ENCODE measurements around the gene ADH5. TPM values are rescaled to one million over a fixed set of nuclear protein-coding genes. Genes with fewer than 3 reads are reported as not detected.

Gene ADH5
- 100 to 1,000 TPM in 2 of 4 donors, 10 to 100 TPM in 2; 24.8 to 183 (median 110) TPM for total RNA-seq

DNA sequence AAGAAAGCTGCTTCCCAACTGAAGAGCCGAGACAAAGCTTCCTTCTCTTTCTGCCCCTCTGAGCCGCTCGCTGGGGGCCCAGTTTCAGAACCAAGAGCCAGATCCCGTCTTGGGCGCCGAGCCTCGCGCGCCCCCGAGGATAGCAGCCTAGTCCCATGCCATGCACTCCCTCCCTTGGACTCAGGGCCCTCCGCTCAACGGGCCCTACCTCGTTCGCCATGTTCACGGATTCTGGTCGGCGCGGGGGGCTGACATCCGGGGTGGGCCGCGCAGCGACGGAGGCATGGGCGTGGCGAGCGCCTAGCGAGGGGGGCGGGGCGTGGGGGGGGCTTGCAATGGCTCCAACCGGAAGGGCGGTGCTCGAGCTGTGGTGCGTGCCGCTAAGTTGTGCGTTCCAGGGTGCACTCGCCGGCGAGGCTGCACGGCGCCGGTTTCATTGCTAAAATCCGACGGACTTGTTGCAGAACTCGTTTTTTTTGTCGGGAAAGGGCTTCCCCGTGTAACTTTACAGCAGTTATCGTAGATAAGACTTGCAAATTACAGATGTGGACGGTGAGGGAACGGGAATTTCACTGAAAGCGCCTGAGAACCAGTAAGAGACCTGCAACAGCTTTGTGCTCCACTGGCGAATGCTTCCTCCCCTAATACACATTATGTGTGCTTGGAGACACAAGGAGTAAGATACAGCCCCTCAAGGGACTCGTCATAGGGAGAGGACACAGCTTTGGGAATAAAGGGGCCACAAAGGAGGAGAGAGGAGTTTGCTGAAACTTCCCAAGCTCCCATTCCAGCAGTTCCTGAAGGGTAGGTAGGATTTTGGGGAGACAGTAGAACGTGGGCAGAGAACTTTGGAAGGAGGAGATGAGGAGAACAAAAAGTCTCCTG, at the start of gene ADH5:
TSS of gene ADH5 (minus strand) at position 308 of the 885 bp plus-strand sequence. CDS start at position 220, 88 bp downstream.
- Histone ChIP-seq H3K9me3 (no peaks in the 10 kb centered on the region), H3K36me3 (peaks cover 6 to 21% (median 9%) of the 10 kb centered on the region in 3 donors), H3K27ac (peak within 1 kb of the TSS; percentile 90 to 98 (median 95)), H3K27me3 (no peaks in the 10 kb centered on the region), H3K4me1 (peaks cover 4 to 81% (median 20%) of the 10 kb centered on the region in 3 donors), H3K4me3 (peak within 1 kb of the TSS; percentile 52 to 88 (median 80))
- WGBS, 2 donors, result 0 to 2% methylated on average over 12 to 14 of the region's 53 CpGs
- intact Hi-C loops (cut with DNase I), result no loop called here
- DNase-seq, result peak; percentile 60
- TF ChIP-seq, protein P1, sequence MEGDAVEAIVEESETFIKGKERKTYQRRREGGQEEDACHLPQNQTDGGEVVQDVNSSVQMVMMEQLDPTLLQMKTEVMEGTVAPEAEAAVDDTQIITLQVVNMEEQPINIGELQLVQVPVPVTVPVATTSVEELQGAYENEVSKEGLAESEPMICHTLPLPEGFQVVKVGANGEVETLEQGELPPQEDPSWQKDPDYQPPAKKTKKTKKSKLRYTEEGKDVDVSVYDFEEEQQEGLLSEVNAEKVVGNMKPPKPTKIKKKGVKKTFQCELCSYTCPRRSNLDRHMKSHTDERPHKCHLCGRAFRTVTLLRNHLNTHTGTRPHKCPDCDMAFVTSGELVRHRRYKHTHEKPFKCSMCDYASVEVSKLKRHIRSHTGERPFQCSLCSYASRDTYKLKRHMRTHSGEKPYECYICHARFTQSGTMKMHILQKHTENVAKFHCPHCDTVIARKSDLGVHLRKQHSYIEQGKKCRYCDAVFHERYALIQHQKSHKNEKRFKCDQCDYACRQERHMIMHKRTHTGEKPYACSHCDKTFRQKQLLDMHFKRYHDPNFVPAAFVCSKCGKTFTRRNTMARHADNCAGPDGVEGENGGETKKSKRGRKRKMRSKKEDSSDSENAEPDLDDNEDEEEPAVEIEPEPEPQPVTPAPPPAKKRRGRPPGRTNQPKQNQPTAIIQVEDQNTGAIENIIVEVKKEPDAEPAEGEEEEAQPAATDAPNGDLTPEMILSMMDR (IDR thresholded peaks at IDR 0.05), result no peak
- TF ChIP-seq POLR2A (IDR thresholded peaks at IDR 0.05), result peak in 2 of 4 donors; percentile 90 to 94

DNA sequence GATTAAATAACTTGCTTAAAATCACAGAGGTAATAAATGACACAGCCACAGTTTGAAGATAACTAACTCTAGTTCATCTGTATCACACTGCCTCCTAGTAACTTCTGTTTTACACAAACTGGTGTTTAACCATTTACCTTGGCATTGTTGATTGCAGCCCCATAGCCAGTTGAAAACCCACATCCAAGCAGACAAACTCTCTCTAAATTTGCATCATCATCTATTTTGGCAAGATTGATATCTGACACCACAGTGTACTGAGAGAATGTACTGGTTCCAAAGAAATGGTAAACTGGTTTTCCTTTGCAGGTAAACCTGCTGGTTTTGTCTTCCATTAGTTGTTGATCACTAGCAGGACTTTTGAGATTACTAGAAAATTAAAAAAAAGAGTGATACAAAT, 47.7 kb upstream of the ADH5 start:
- Histone ChIP-seq H3K9me3 (no peaks in the 10 kb centered on the region), H3K4me1 (no peaks in the 10 kb centered on the region), H3K4me3 (no peak overlapping the region), H3K27ac (no peak overlapping the region), H3K36me3 (no peaks in the 10 kb centered on the region), H3K27me3 (no peaks in the 10 kb centered on the region)
- TF ChIP-seq, protein P1 (IDR thresholded peaks at IDR 0.05), result no peak
- intact Hi-C loops (cut with DNase I), result no loop called here
- no peak for DNase-seq

DNA sequence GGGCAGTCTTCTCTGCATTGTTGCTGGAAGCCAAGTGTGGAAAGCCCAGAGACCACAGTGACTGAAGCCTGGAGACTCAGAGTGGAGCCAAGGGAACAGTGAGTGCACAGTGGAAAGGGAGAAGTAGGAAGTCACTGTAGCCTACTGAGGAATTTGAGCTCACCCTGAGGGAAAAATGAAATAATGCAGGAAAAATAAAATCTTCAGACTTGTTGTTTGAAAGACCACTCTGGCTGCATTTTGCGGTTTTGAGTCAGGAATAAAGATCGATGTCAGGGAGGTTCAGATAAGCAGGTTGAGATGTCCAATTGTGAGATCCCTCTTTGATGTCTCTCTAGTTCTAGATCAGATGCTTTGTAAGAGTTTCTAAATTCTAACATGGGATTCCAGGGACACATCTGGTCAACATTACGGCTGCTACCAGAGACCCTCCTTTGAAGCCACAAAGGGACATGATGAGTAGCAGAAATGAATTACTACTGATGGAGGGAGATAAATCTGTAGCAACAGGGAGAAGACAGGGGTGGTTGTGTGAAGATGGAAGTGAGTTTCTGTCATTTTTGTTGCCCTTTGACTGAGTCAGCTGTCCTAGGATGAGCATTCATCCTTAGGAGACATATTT, 47.1 kb upstream of the ADH5 start:
- intact Hi-C loops (cut with DNase I), result no loop called here

DNA sequence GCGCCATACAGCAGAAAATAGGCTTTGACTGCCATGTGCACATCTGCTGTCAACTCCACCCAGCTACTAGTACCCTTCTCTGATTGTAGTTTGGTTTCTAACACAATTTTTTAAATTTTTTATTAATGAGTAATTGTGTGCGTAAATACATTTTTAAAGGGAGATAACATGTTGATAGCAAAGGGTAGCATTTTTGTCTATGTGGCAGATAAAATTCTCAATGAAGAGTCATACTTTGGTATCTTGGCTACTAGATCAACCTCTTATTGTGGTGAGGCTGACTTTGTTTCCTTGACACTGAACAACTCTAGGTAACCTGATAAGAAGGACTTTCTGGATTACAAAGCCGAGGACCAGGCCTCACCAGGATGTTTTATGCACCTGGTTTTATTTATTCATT, 46.0 kb upstream of the ADH5 start:
- Histone ChIP-seq H3K27ac (no peak overlapping the region), H3K4me3 (no peak overlapping the region), H3K4me1 (no peaks in the 10 kb centered on the region), H3K27me3 (no peaks in the 10 kb centered on the region), H3K36me3 (no peaks in the 10 kb centered on the region), H3K9me3 (no peaks in the 10 kb centered on the region)
- DNase-seq, result no peak
- TF ChIP-seq, protein P1 (IDR thresholded peaks at IDR 0.05), result no peak
- TF ChIP-seq POLR2A (IDR thresholded peaks at IDR 0.05), result no peak
- WGBS, 2 donors, result 97 to 99% methylated on average over 3 of the region's 3 CpGs
- intact Hi-C loops (cut with DNase I), result no loop called here

More for the DNA sequence above, 47.1 kb upstream of the ADH5 start:
- Histone ChIP-seq H3K9me3 (no peaks in the 10 kb centered on the region), H3K27ac (no peak overlapping the region), H3K27me3 (no peaks in the 10 kb centered on the region), H3K4me3 (no peak overlapping the region), H3K4me1 (no peaks in the 10 kb centered on the region), H3K36me3 (no peaks in the 10 kb centered on the region)
- TF ChIP-seq, protein P1 (IDR thresholded peaks at IDR 0.05), result no peak
- no peak for TF ChIP-seq POLR2A (IDR thresholded peaks at IDR 0.05)
- no peak for DNase-seq
- 59 to 70% methylated on average over 3 of the region's 3 CpGs for WGBS, 2 donors

DNA sequence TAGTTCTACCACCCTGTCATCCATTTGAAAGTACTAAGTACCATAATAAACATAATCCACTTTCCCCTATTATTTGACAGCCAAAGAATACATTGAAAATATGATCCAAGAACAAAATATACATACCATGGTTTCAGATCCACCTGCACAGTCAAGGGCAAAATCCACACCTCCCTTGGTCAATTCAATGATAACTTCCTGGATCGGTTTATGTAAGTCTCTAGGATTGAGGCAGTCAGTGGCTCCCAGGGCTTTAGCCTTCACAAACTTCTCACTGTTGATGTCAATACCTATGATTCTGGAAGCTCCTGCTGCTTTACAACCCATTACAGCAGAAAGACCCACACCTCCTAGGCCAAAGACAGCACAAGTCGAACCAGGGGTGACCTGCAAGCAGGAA, 42.8 kb upstream of the ADH5 start:
- 40 to 69% methylated on average over 1 of the region's 2 CpGs for WGBS, 2 donors
- H3K4me3 ChIP-seq, result no peak overlapping the region
- no peaks in the 10 kb centered on the region for H3K36me3 ChIP-seq
- H3K4me1 ChIP-seq, result no peaks in the 10 kb centered on the region
- H3K9me3 ChIP-seq, result no peaks in the 10 kb centered on the region
- TF ChIP-seq, protein P1 (IDR thresholded peaks at IDR 0.05), result no peak
- TF ChIP-seq POLR2A (IDR thresholded peaks at IDR 0.05), result no peak
- intact Hi-C loops (cut with DNase I), result no loop called here
- H3K27me3 ChIP-seq, result no peaks in the 10 kb centered on the region
- H3K27ac ChIP-seq, result no peak overlapping the region
- DNase-seq, result no peak
